GM12878 (cell line): ENCODE measurements around the gene REL. TPM values are rescaled to one million over a fixed set of nuclear protein-coding genes. Genes with fewer than 3 reads are reported as not detected.

ENCODE experiments used
- ATAC-seq: fragments of 200-7000 bp; cut with Tn5 transposase; 3 replicates; pipeline ENCODE4 v1.9.1; 2020; ENCODE audit warnings: mild to moderate bottlenecking, moderate library complexity
- BruUV-seq: library from RNA; stranded (reverse); fragments of 400-500 nt; replicated peaks from 2 replicates; lab custom pipeline; 2021; lab: Mats Ljungman, UMichigan
- CTCF ChIA-PET: fragments of 300-600 bp; sonication (Branson Sonifier 250); formaldehyde crosslinking; extraction: SDS; loops from one replicate; lab custom pipeline; 2021; ENCODE audit warnings: inconsistent platforms; lab: Yijun Ruan, JAX
- POLR2A ChIA-PET: fragments of 350-600 bp; formaldehyde crosslinking; extraction: SDS; loops from one replicate; lab custom pipeline; 2021; ENCODE audit warnings: inconsistent platforms; lab: Charles Lee
- RAD21 ChIA-PET: fragments of 300-600 bp; sonication (Branson Sonifier 250); formaldehyde crosslinking; loops from one replicate; lab custom pipeline; 2023; ENCODE audit warnings: antibody characterized with exemption; ENCODE audit not compliant: unreplicated experiment; lab: Charles Lee
- SMC1A ChIA-PET: fragments of 300-600 bp; sonication (Branson Sonifier 250); formaldehyde crosslinking; loops from one replicate; lab custom pipeline; 2023; ENCODE audit not compliant: unreplicated experiment, uncharacterized antibody; lab: Charles Lee
- DNase-seq: peaks from one replicate; pipeline ENCODE4 v3.0.0-alpha.2; 2011; ENCODE audit warnings: low read depth, low spot score
- FAIRE-seq: peaks from 3 replicates; lab custom pipeline; 2011; peaks lifted over from hg19 to GRCh38; lab: Jason Lieb, UNC
- H2AFZ ChIP-seq: 2 replicates; pipeline ENCODE4 v1.6.0; 2011; ENCODE audit warnings: low read depth, low read length, control low read depth; ENCODE audit not compliant: control insufficient read depth
- H3K27ac ChIP-seq: 2 replicates; pipeline ENCODE4 v1.5.1; 2011; ENCODE audit warnings: control low read depth; ENCODE audit not compliant: control insufficient read depth, insufficient read depth
- H3K27me3 ChIP-seq, 2 experiments: replicated peaks in 1 of 2; 2 replicates each; pipeline versions ENCODE4 v1.6.0 to v1.6.1; 2011; ENCODE audit warnings: low read length in 1 of 2; ENCODE audit not compliant: control insufficient read depth in 2 of 2, insufficient read depth in 2 of 2
- H3K36me3 ChIP-seq, 2 experiments: 2 replicates each; pipeline ENCODE4 v1.5.1; 2011; ENCODE audit warnings: low read length in 1 of 2; ENCODE audit not compliant: control insufficient read depth in 2 of 2, insufficient read depth in 2 of 2
- H3K4me1 ChIP-seq: 2 replicates; pipeline ENCODE4 v1.6.1; 2011; ENCODE audit warnings: mild to moderate bottlenecking, low read length, moderate library complexity, mixed read lengths; ENCODE audit not compliant: control insufficient read depth, insufficient read depth
- H3K4me2 ChIP-seq: 2 replicates; pipeline ENCODE4 v1.6.0; 2011; ENCODE audit warnings: control low read depth; ENCODE audit not compliant: control insufficient read depth, insufficient read depth
- H3K4me3 ChIP-seq: fragments of 200-600 bp; sonication (generic); 2 replicates; pipeline ENCODE4 v1.5.1; 2016
- H3K79me2 ChIP-seq: 2 replicates; pipeline ENCODE4 v1.6.0; 2011; ENCODE audit warnings: low read length; ENCODE audit not compliant: control insufficient read depth, insufficient read depth
- H3K9ac ChIP-seq: 2 replicates; pipeline ENCODE4 v1.8.0; 2011; ENCODE audit warnings: low read length, control low read depth, mixed read lengths; ENCODE audit not compliant: control insufficient read depth, insufficient read depth
- H3K9me3 ChIP-seq: replicated peaks from 3 replicates; pipeline ENCODE4 v1.5.1; 2011; ENCODE audit warnings: mild to moderate bottlenecking, low read length; ENCODE audit not compliant: control insufficient read depth, insufficient read depth
- H4K20me1 ChIP-seq: 2 replicates; pipeline ENCODE4 v1.6.0; 2011; ENCODE audit not compliant: control insufficient read depth, insufficient read depth
- ASH2L ChIP-seq: fragments of 300-600, 200-600 bp; sonication (generic); IDR thresholded peaks from 2 replicates; pipeline ENCODE4 v1.6.1; 2017; ENCODE audit warnings: low read depth, mild to moderate bottlenecking, borderline replicate concordance
- CBX3 ChIP-seq: fragments of 200-600 bp; sonication (generic); IDR thresholded peaks from 2 replicates; pipeline ENCODE4 v1.6.1; 2016; ENCODE audit warnings: low read depth, borderline replicate concordance
- CHD4 ChIP-seq: fragments of 200-600 bp; sonication (generic); IDR thresholded peaks from 2 replicates; pipeline ENCODE4 v1.6.1; 2016; ENCODE audit warnings: mild to moderate bottlenecking
- CREB1 ChIP-seq: IDR thresholded peaks from 2 replicates; pipeline ENCODE4 v1.6.1; 2012; ENCODE audit warnings: low read depth, mild to moderate bottlenecking, inconsistent platforms
- CUX1 ChIP-seq: IDR thresholded peaks from 2 replicates; pipeline ENCODE4 v1.6.1; 2012; ENCODE audit warnings: improper control_type of control experiment, low read depth, low read length; ENCODE audit not compliant: insufficient replicate concordance
- ESRRA ChIP-seq: IDR thresholded peaks from 2 replicates; pipeline ENCODE4 v1.6.1; 2012; ENCODE audit warnings: mild to moderate bottlenecking, low read length, improper control_type of control experiment
- IKZF2 ChIP-seq, 2 experiments: fragments of 450-650 bp; IDR thresholded peaks; 2 replicates each; pipeline ENCODE4 v1.6.1; 2017; ENCODE audit warnings: mild to moderate bottlenecking in 2 of 2, moderate library complexity in 2 of 2
- KDM1A ChIP-seq: fragments of 200-600 bp; sonication (generic); IDR thresholded peaks from 2 replicates; pipeline ENCODE4 v1.6.1; 2016; ENCODE audit warnings: borderline replicate concordance
- NR2C1 ChIP-seq: fragments of 450-650 bp; IDR thresholded peaks from 2 replicates; pipeline ENCODE4 v1.6.1; 2017; ENCODE audit warnings: antibody characterized with exemption, mild to moderate bottlenecking, moderate library complexity
- PBX3 ChIP-seq: IDR thresholded peaks from 2 replicates; pipeline ENCODE4 v1.6.1; 2011; ENCODE audit warnings: mild to moderate bottlenecking, low read depth, low read length, moderate library complexity; ENCODE audit not compliant: insufficient replicate concordance
- RCOR1 ChIP-seq: conservative IDR thresholded peaks from 2 replicates; pipeline ENCODE4 v1.6.1; 2012; ENCODE audit warnings: low read depth, low read length, improper control_type of control experiment
- TARDBP ChIP-seq: IDR thresholded peaks from 2 replicates; pipeline ENCODE4 v1.6.1; 2016; ENCODE audit warnings: borderline replicate concordance
- YBX1 ChIP-seq: fragments of 450-650 bp; IDR thresholded peaks from 2 replicates; pipeline ENCODE4 v1.6.1; 2016; ENCODE audit warnings: antibody characterized with exemption
- ZBED1 ChIP-seq: IDR thresholded peaks from 2 replicates; pipeline ENCODE4 v1.6.1; 2016; ENCODE audit warnings: borderline replicate concordance
- ZBTB33 ChIP-seq: fragments of 450-650 bp; IDR thresholded peaks from 2 replicates; pipeline ENCODE4 v1.6.1; 2017; ENCODE audit warnings: mild to moderate bottlenecking
- ZNF384 ChIP-seq: IDR thresholded peaks from 2 replicates; pipeline ENCODE4 v1.6.1; 2012; ENCODE audit warnings: low read depth, mild to moderate bottlenecking, low read length, improper control_type of control experiment, borderline replicate concordance
- ZSCAN29 ChIP-seq: fragments of 450-650 bp; IDR thresholded peaks from 2 replicates; pipeline ENCODE4 v1.6.1; 2017; ENCODE audit warnings: mild to moderate bottlenecking, moderate library complexity
- WGBS: methylation state at CpG from one replicate; pipeline ENCODE4 v1.1.6; 2016; ENCODE audit warnings: low lambda C conversion rate; ENCODE audit not compliant: insufficient replicate concordance, insufficient coverage; ENCODE audit errors: missing lambda C conversion rate; 5-methylcytosine and 5-hydroxymethylcytosine counted together
- in situ Hi-C: fragments of 300-500 bp; cut with MboI; formaldehyde crosslinking; loops from 9 replicates; pipeline ENCODE4 v1.14.3; 2018; ENCODE audit warnings: mixed read lengths
- intact Hi-C: fragments of 100-400 bp; cut with micrococcal nuclease; formaldehyde crosslinking; loops from one replicate; pipeline ENCODE4 v1.14.2; 2022; ENCODE audit not compliant: unreplicated experiment
- polyA plus RNA-seq, 11 experiments: library from polyadenylated mRNA; depleted of rRNA in 4 of 11; unstranded in 6 of 11; stranded (reverse) in 5 of 11; fragments of >200 nt; fragmentation: Nextera tagmentation in 4 of 11; fragmentation: Illumina TruSeq in 1 of 11; extraction: Ambion mirVana in 4 of 11; extraction: Trizol in 1 of 11; gene quantifications; 1 replicate in 1 of 11; 2 replicates in 10 of 11; pipeline versions ENCODE4 v1.2.1 to v1.2.3, GENCODE V29; 2011 to 2016; ENCODE audit warnings: inconsistent platforms in 2 of 11, missing spikeins in 2 of 11, low read depth in 1 of 11
- total RNA-seq, 4 experiments: library from RNA; depleted of rRNA in 3 of 4; stranded (reverse); fragments of >200 nt in 3 of 4; fragmentation: Illumina TruSeq in 1 of 4; extraction: Trizol in 1 of 4; gene quantifications; 2 replicates each; pipeline versions ENCODE4 v1.2.1 to v1.2.3, GENCODE V29; 2013 to 2021

The REL gene
- total and polyA plus RNA-seq, 10 of the 15 experiments (the other 5 are each of a cell fraction or from before 2014, with no cell fraction given): 6.3 to 52.4 (median 26.6) TPM

- CTCF ChIA-PET: interaction anchor here (1.1 to 3.0 kb wide), 4 partner anchors 8 to 53 kb away, joined by 3 to 12 read pairs (median 4); no protein-coding TSS in a partner anchor
- no peak overlapping the region for H2AFZ ChIP-seq
- WGBS: under 1% methylated on average over 7 of the region's 7 CpGs
- no peaks in the 10 kb centered on the region for H3K27me3 ChIP-seq
- H3K4me1 ChIP-seq: peaks cover 91% of the 10 kb centered on the region
- ATAC-seq (peak; percentile 63), FAIRE-seq (peak; percentile 49), DNase-seq (peak; percentile 86)
- in situ Hi-C loops (no loop called here), intact Hi-C loops (no loop called here)
- BruUV-seq: no TSS peak
- RAD21 ChIA-PET: interaction anchor here (1.0 to 5.5 kb wide), 6 partner anchors 8 to 152 kb away, joined by 3 to 78 read pairs (median 4); partner anchors contain the start of gene REL
- H3K9me3 ChIP-seq: no peaks in the 10 kb centered on the region
- peak overlapping the region; percentile 72 for H3K4me2 ChIP-seq
- peak overlapping the region; percentile 92 for H3K27ac ChIP-seq
- SMC1A ChIA-PET: interaction anchor here (0.6 to 6.7 kb wide), 8 partner anchors 8 to 113 kb away, joined by 3 to 112 read pairs (median 6); partner anchors contain the start of gene REL
- H3K79me2 ChIP-seq: no peaks in the 10 kb centered on the region
- H4K20me1 ChIP-seq: no peaks in the 10 kb centered on the region
- no peaks in the 10 kb centered on the region for H3K36me3 ChIP-seq
- no peak overlapping the region for H3K9ac ChIP-seq
- H3K4me3 ChIP-seq: peak overlapping the region; percentile 38; the same call in 1 of the 2 replicates
- POLR2A ChIA-PET: interaction anchor here (0.6 to 1.8 kb wide), 3 partner anchors 9 to 30 kb away, joined by 3 to 7 read pairs (median 5); no protein-coding TSS in a partner anchor
- TF ChIP-seq PBX3: no peak
- no peak for TF ChIP-seq NR2C1
- no peak for TF ChIP-seq CHD4
- TF ChIP-seq ZBTB33: no peak
- TF ChIP-seq ASH2L: no peak
- no peak for TF ChIP-seq ZNF384
- TF ChIP-seq KDM1A: no peak
- no peak for TF ChIP-seq RCOR1
- no peak for TF ChIP-seq YBX1
- TF ChIP-seq CBX3: no peak
- 0 out of 2 replicates have a peak, but pooled peaks have one; percentile 18 for TF ChIP-seq TARDBP
- TF ChIP-seq ESRRA: no peak
- TF ChIP-seq ZBED1: peak; percentile 95; the same call in 1 of the 2 replicates
- peak; percentile 72 for TF ChIP-seq CREB1
- peak; percentile 85 to 91 for TF ChIP-seq IKZF2 (IDR thresholded peaks at IDR 0.05)
- no peak for TF ChIP-seq CUX1
- no peak for TF ChIP-seq ZSCAN29
Measured at GRCh38 chr2:60840880-60841279, 40.5 kb upstream of the REL start.
